NCI-H82 treated with DMSO at 0.1 percent for 48 hours (cell line): ENCODE measurements around the gene FANCF.

Source experiments
- DNase-seq: peaks from one replicate; lab custom pipeline; 2025; ENCODE audit not compliant: unreplicated experiment; lab: John Stamatoyannopoulos, UW

Gene FANCF

GRCh38 chr11:22626573-22627239, 1.1 kb upstream of the FANCF start:
- no peak for DNase-seq

- DNase-seq: peak; percentile 19
These were observed 728 bp downstream of the FANCF start for GRCh38 chr11:22624742-22625447.

GRCh38 chr11:22617868-22618267, 7.8 kb downstream of the FANCF start:
- no peak for DNase-seq

GRCh38 chr11:22603933-22604332, 21.7 kb downstream of the FANCF start:
- no peak for DNase-seq

GRCh38 chr11:22602504-22602903, 23.1 kb downstream of the FANCF start:
- no peak for DNase-seq

GRCh38 chr11:22599458-22599857, 26.2 kb downstream of the FANCF start:
- no peak for DNase-seq

GRCh38 chr11:22597062-22597461, 28.6 kb downstream of the FANCF start:
- no peak for DNase-seq

GRCh38 chr11:22584976-22585375, 40.6 kb downstream of the FANCF start:
- DNase-seq: no peak

GRCh38 chr11:22583963-22584492, 41.6 kb downstream of the FANCF start:
- no peak for DNase-seq

- no peak for DNase-seq
These were observed 43.5 kb downstream of the FANCF start for GRCh38 chr11:22582151-22582410.

- no peak for DNase-seq
These were observed 44.1 kb downstream of the FANCF start for GRCh38 chr11:22581354-22582150.

GRCh38 chr11:22577854-22578253, 47.8 kb downstream of the FANCF start:
- DNase-seq: no peak
